GM19395 (cell line): Measurements from ENCODE around the gene RBP5.

Experiments
- ATAC-seq: cut with Tn5 transposase; IDR thresholded peaks from one replicate; pipeline ENCODE4 v1.9.1; 2021; ENCODE audit warnings: mild to moderate bottlenecking, moderate library complexity; ENCODE audit not compliant: unreplicated experiment

The RBP5 gene

DNA sequence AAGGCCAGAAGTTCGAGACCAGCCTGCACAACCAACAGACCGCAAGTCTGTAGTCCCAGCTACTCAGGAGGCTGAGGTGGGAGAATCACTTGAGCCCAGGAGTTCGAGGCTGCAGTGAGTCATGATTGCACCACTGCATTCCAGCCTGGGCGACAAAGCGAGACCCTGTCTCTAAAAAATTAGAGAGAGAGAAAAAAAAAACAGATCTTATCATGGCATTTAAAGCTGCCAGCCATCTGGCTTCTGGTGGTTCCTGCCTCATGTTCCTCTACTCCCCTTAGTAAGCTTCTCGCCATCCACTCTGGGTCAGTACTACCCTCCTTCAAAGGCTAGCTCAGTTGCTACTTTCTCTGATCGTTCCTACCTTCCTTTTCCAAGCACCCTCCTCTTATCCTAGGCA, 17.5 kb upstream of the RBP5 start:
- ATAC-seq: no peak

- ATAC-seq: no peak
Measured at GRCh38 chr12:7145671-7146070, 17.0 kb upstream of the RBP5 start.

GRCh38 chr12:7144414-7145120, 15.9 kb upstream of the RBP5 start:
- ATAC-seq: no peak

DNA sequence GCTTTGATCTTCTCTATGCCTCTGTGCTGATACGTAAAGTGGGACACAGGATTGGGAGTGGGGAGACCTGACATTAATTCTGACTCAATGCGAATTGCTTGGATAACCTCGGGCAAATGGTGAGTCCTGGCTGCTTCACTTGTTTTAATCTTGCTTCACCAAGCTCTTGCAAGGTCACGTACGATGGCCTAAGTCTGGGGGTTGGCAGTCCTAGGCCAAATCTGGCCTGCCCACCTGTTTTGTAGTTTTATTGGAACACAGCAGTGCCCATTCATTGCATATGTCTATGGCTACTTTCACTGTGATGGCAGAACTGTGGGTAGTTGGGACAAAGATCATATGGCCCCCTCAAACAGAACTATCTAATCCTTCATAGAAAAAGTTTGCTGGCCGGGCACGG, 14.9 kb upstream of the RBP5 start:
- no peak for ATAC-seq

GRCh38 chr12:7142809-7143465, 14.2 kb upstream of the RBP5 start:
- ATAC-seq: no peak

- peak; percentile 50 for ATAC-seq
Measured at GRCh38 chr12:7142056-7142644, 13.5 kb upstream of the RBP5 start.

- no peak for ATAC-seq
Measured at GRCh38 chr12:7141351-7142005, 12.8 kb upstream of the RBP5 start.

- ATAC-seq: no peak
Measured at GRCh38 chr12:7139200-7139599, 10.5 kb upstream of the RBP5 start.

- ATAC-seq: no peak
Measured at GRCh38 chr12:7137908-7138307, 9.2 kb upstream of the RBP5 start.

DNA sequence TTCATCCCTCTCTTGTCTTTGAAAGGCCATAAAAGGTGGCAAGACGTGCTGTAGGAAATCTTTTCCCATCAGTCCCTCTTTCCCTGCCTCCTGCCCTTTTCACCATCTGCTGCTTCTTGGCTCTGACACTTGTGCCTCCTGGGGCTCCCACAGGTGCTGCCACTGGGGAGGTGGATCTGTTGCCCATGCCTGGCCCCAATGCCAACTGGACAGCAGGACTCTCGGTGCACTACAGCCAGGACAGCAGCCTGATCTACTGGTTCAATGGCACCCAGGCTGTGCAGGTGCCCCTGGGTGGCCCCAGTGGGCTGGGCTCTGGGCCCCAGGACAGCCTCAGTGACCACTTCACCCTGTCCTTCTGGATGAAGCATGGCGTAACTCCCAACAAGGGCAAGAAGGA, 8.0 kb upstream of the RBP5 start:
- ATAC-seq: no peak

- no peak for ATAC-seq
Measured at GRCh38 chr12:7136071-7136470, 7.4 kb upstream of the RBP5 start.

GRCh38 chr12:7134396-7135166, 5.9 kb upstream of the RBP5 start:
- no peak for ATAC-seq

GRCh38 chr12:7131502-7131866, 2.8 kb upstream of the RBP5 start:
- no peak for ATAC-seq

GRCh38 chr12:7130701-7131501, 2.2 kb upstream of the RBP5 start:
- no peak for ATAC-seq

DNA sequence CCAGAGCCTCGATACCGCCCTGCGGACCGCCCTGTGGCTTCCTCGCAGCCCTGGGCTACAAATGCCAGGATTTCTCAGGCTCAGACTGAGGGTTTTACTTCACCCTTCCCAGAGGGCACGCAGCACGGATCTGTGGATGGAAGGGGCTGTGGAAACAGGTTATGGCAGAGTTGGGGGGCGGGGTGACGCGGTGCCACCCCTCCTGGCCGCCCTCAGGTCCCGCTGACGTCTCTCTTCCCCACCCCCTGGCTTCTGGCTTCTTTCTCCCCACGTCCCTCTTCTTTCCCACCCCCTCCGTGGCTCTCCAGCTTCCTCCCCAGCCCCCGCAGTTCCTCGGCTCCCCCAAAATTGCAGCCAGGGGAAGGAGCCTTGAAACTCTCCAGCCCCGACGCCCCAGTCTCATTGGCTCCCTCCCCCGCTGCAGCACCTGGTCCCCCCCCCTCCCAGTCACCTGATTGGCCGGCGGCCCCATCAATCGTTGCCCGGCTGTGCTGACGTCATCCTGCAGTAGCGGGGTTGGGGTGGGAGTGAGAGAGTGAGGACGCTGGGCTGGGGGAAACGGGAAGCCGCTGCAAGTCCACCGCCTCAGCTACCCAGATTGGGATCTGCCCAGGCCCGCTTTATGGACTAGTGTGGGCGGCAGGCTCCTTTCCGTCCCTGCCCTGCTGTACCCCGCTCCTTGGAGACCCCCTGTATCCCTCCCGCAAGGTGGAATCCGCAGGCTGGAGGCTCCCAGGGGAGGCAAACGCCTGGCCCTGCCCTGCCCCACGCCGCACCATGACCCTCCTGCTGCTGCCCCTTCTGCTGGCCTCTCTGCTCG, 1.4 kb upstream of the RBP5 start, which contains the start of gene CLSTN3:
CLSTN3 (plus strand) TSS at position 500 of the 820 bp plus-strand sequence; CDS start at position 778, 278 bp downstream.
- peak; percentile 72 for ATAC-seq

DNA sequence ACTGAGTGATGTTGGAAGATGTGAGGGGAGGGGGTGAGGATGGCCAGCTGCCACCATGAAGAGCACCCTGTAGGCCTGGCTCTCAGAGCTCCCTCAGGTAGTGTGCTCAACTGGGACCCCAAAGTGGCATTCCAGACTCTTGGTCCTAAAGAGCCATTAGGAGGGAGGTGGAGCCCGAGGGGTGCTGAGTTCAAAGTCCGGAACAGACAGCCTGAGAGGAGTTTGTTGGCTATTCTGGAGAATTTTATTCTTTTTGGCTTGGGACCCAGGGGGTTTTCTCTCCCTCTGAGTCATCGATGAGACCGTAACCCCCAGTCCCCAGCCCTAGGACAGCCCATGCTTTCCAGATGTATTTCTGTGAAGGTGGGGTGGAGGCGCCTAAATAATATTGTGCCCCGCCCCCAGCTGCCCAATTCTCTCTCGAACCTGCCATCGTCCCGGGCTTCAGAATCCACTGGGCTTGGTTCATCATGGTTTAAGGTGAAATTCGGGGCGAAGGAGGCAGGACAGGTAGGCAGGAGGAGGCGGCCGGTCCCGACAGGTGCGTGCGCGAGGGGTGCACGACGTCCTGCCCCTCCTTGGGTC, 690 bp upstream of the RBP5 start:
- peak; percentile 32 for ATAC-seq

GRCh38 chr12:7127916-7128626, 618 bp downstream of the RBP5 start:
- ATAC-seq: no peak

DNA sequence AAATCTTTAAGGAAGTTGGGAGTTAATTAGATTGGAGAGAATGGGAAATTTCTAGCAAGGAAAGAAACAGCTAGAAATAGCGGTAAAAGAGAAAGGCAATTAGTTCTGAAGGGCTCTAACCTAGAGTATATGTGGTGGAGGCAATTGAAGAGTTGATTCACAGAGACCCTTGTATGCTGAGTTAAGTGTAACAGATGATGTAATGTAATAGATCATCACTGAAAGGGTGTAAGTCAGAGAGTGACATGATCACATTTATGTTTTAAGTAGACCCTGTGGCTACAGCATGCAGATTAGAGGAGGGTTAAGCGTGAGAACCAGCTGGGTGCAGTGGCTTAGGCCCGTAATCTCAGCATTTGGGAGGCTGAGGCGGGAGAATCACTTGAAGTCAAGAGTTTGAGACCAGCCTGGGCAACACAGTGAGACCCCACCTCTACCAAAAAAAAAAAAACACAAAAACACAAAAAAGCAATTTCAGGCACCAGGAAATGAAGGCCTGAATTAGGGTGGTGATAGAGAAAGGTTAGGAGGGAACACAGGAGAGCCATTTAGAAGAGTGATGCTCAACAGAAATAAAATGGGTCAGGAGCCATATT, 3.0 kb downstream of the RBP5 start:
- ATAC-seq: no peak
